Measurements from ENCODE around the gene SFI1.
"Not testable (repeated sequence)": the region's sequence is repeated elsewhere in the genome, so short reads cannot be mapped to it uniquely, and the experiment has no call there.

SFI1 gene

GRCh38 chr22:31477329-31477728 is 19.0 kb upstream of the SFI1 start:
- Histone ChIP-seq H3K4me3 (ENCODE audit: insufficient read depth, low read depth, low read length) (no peak overlapping the region), H3K27ac (ENCODE audit: insufficient read depth, low read depth, low read length, poor library complexity, severe bottlenecking) (no peak overlapping the region), H3K36me3 (ENCODE audit: control insufficient read depth, insufficient read depth, low read length) (peaks cover 20% of the 10 kb centered on the region), H3K4me1 (ENCODE audit: control insufficient read depth, insufficient read depth, low read length) (no peaks in the 10 kb centered on the region), H3K27me3 (ENCODE audit: control insufficient read depth, insufficient read depth, low read length, poor library complexity, severe bottlenecking) (no peaks in the 10 kb centered on the region), H3K9me3 (ENCODE audit: control insufficient read depth, low read length) (no peaks in the 10 kb centered on the region)
- 98 to 100% methylated on average over 1 to 3 of the region's 4 CpGs for WGBS, 2 experiments

- H3K27ac ChIP-seq (ENCODE audit: insufficient read depth, low read depth, low read length, poor library complexity, severe bottlenecking) = no peak overlapping the region
- no peaks in the 10 kb centered on the region for H3K9me3 ChIP-seq (ENCODE audit: control insufficient read depth, low read length)
- H3K36me3 ChIP-seq (ENCODE audit: control insufficient read depth, insufficient read depth, low read length) = peaks cover 25% of the 10 kb centered on the region
- 87 to 94% methylated on average over 3 of the region's 3 CpGs for WGBS, 2 experiments
- no peak overlapping the region for H3K4me3 ChIP-seq (ENCODE audit: insufficient read depth, low read depth, low read length)
- H3K27me3 ChIP-seq (ENCODE audit: control insufficient read depth, insufficient read depth, low read length, poor library complexity, severe bottlenecking) = no peaks in the 10 kb centered on the region
- no peaks in the 10 kb centered on the region for H3K4me1 ChIP-seq (ENCODE audit: control insufficient read depth, insufficient read depth, low read length)
These were observed 15.2 kb upstream of the SFI1 start for GRCh38 chr22:31481129-31481528.

GRCh38 chr22:31482470-31482869 is 13.9 kb upstream of the SFI1 start:
- H3K27ac ChIP-seq (ENCODE audit: insufficient read depth, low read depth, low read length, poor library complexity, severe bottlenecking); H3K4me1 ChIP-seq (ENCODE audit: control insufficient read depth, insufficient read depth, low read length); H3K9me3 ChIP-seq (ENCODE audit: control insufficient read depth, low read length); H3K4me3 ChIP-seq (ENCODE audit: insufficient read depth, low read depth, low read length); H3K27me3 ChIP-seq (ENCODE audit: control insufficient read depth, insufficient read depth, low read length, poor library complexity, severe bottlenecking): not testable (repeated sequence)
- WGBS, 2 experiments = 95% methylated on average over 8 of the region's 8 CpGs
- peaks cover 31% of the 10 kb centered on the region for H3K36me3 ChIP-seq (ENCODE audit: control insufficient read depth, insufficient read depth, low read length)

- H3K4me3 ChIP-seq (ENCODE audit: insufficient read depth, low read depth, low read length); H3K27me3 ChIP-seq (ENCODE audit: control insufficient read depth, insufficient read depth, low read length, poor library complexity, severe bottlenecking); H3K9me3 ChIP-seq (ENCODE audit: control insufficient read depth, low read length); H3K4me1 ChIP-seq (ENCODE audit: control insufficient read depth, insufficient read depth, low read length); H3K27ac ChIP-seq (ENCODE audit: insufficient read depth, low read depth, low read length, poor library complexity, severe bottlenecking): not testable (repeated sequence)
- WGBS, 2 experiments = 93 to 96% methylated on average over 11 of the region's 11 CpGs
- peaks cover 22% of the 10 kb centered on the region for H3K36me3 ChIP-seq (ENCODE audit: control insufficient read depth, insufficient read depth, low read length)
These were observed 10.0 kb upstream of the SFI1 start for GRCh38 chr22:31486369-31486768.

- Histone ChIP-seq H3K27ac (ENCODE audit: insufficient read depth, low read depth, low read length, poor library complexity, severe bottlenecking) (no peak overlapping the region), H3K36me3 (ENCODE audit: control insufficient read depth, insufficient read depth, low read length) (peaks cover 16% of the 10 kb centered on the region), H3K9me3 (ENCODE audit: control insufficient read depth, low read length) (no peaks in the 10 kb centered on the region), H3K4me3 (ENCODE audit: insufficient read depth, low read depth, low read length) (no peak overlapping the region), H3K4me1 (ENCODE audit: control insufficient read depth, insufficient read depth, low read length) (peaks cover 5% of the 10 kb centered on the region), H3K27me3 (ENCODE audit: control insufficient read depth, insufficient read depth, low read length, poor library complexity, severe bottlenecking) (no peaks in the 10 kb centered on the region)
- WGBS, 2 experiments = 80 to 94% methylated on average over 2 of the region's 2 CpGs
These were observed 9.4 kb upstream of the SFI1 start for GRCh38 chr22:31486951-31487350.

GRCh38 chr22:31488346-31488883 is 7.9 kb upstream of the SFI1 start:
- Histone ChIP-seq H3K9me3 (ENCODE audit: control insufficient read depth, low read length) (no peaks in the 10 kb centered on the region), H3K27me3 (ENCODE audit: control insufficient read depth, insufficient read depth, low read length, poor library complexity, severe bottlenecking) (no peaks in the 10 kb centered on the region), H3K36me3 (ENCODE audit: control insufficient read depth, insufficient read depth, low read length) (peaks cover 13% of the 10 kb centered on the region), H3K27ac (ENCODE audit: insufficient read depth, low read depth, low read length, poor library complexity, severe bottlenecking) (no peak overlapping the region), H3K4me3 (ENCODE audit: insufficient read depth, low read depth, low read length) (peak overlapping the region; percentile 65), H3K4me1 (ENCODE audit: control insufficient read depth, insufficient read depth, low read length) (peaks cover 8% of the 10 kb centered on the region)
- WGBS, 2 experiments = 88 to 94% methylated on average over 5 of the region's 6 CpGs

- peak overlapping the region; percentile 65 for H3K4me3 ChIP-seq (ENCODE audit: insufficient read depth, low read depth, low read length)
- H3K27ac ChIP-seq (ENCODE audit: insufficient read depth, low read depth, low read length, poor library complexity, severe bottlenecking) = no peak overlapping the region
- 0% methylated on average over 61 of the region's 61 CpGs for WGBS, 2 experiments
These were observed 7.2 kb upstream of the SFI1 start for GRCh38 chr22:31488988-31489617.

GRCh38 chr22:31489632-31490495 is 6.5 kb upstream of the SFI1 start, which contains the start of gene EIF4ENIF1:
Gene EIF4ENIF1 (minus strand): TSS chr22:31489842. CDS start chr22:31488718, 1,124 bp downstream.
- Histone ChIP-seq H3K27me3 (ENCODE audit: control insufficient read depth, insufficient read depth, low read length, poor library complexity, severe bottlenecking) (no peaks in the 10 kb centered on the region), H3K9me3 (ENCODE audit: control insufficient read depth, low read length) (no peaks in the 10 kb centered on the region), H3K36me3 (ENCODE audit: control insufficient read depth, insufficient read depth, low read length) (peaks cover 10% of the 10 kb centered on the region), H3K4me3 (ENCODE audit: insufficient read depth, low read depth, low read length) (peak within 1 kb of the TSS; percentile 65), H3K4me1 (ENCODE audit: control insufficient read depth, insufficient read depth, low read length) (peaks cover 8% of the 10 kb centered on the region), H3K27ac (ENCODE audit: insufficient read depth, low read depth, low read length, poor library complexity, severe bottlenecking) (peak within 1 kb of the TSS; percentile 86)
- 0% methylated on average over 99 to 100 of the region's 100 CpGs for WGBS, 2 experiments

More at GRCh38 chr22:31488988-31489617, 7.2 kb upstream of the SFI1 start:
- H3K4me1 ChIP-seq (ENCODE audit: control insufficient read depth, insufficient read depth, low read length) = peaks cover 8% of the 10 kb centered on the region
- H3K9me3 ChIP-seq (ENCODE audit: control insufficient read depth, low read length) = no peaks in the 10 kb centered on the region
- H3K36me3 ChIP-seq (ENCODE audit: control insufficient read depth, insufficient read depth, low read length) = peaks cover 13% of the 10 kb centered on the region
- no peaks in the 10 kb centered on the region for H3K27me3 ChIP-seq (ENCODE audit: control insufficient read depth, insufficient read depth, low read length, poor library complexity, severe bottlenecking)

GRCh38 chr22:31490496-31490925 is 5.8 kb upstream of the SFI1 start:
- 5 to 7% methylated on average over 15 of the region's 15 CpGs for WGBS, 2 experiments
- H3K27ac ChIP-seq (ENCODE audit: insufficient read depth, low read depth, low read length, poor library complexity, severe bottlenecking) = peak overlapping the region; percentile 79

More at GRCh38 chr22:31490496-31490925, 5.8 kb upstream of the SFI1 start:
- Histone ChIP-seq H3K36me3 (ENCODE audit: control insufficient read depth, insufficient read depth, low read length) (peaks cover 8% of the 10 kb centered on the region), H3K9me3 (ENCODE audit: control insufficient read depth, low read length) (no peaks in the 10 kb centered on the region), H3K27me3 (ENCODE audit: control insufficient read depth, insufficient read depth, low read length, poor library complexity, severe bottlenecking) (no peaks in the 10 kb centered on the region), H3K4me1 (ENCODE audit: control insufficient read depth, insufficient read depth, low read length) (peaks cover 8% of the 10 kb centered on the region), H3K4me3 (ENCODE audit: insufficient read depth, low read depth, low read length) (peak overlapping the region; percentile 65)

Measured in ectodermal cell (in vitro differentiated cells).